ENCODE data around the gene SLC25A38. TPM values are rescaled to one million over a fixed set of nuclear protein-coding genes. Genes with fewer than 3 reads are reported as not detected.

Gene SLC25A38, protein sequence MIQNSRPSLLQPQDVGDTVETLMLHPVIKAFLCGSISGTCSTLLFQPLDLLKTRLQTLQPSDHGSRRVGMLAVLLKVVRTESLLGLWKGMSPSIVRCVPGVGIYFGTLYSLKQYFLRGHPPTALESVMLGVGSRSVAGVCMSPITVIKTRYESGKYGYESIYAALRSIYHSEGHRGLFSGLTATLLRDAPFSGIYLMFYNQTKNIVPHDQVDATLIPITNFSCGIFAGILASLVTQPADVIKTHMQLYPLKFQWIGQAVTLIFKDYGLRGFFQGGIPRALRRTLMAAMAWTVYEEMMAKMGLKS
- total RNA-seq: 10 to 100 TPM; 14.8 to 19.6 (median 15.7) TPM

DNA sequence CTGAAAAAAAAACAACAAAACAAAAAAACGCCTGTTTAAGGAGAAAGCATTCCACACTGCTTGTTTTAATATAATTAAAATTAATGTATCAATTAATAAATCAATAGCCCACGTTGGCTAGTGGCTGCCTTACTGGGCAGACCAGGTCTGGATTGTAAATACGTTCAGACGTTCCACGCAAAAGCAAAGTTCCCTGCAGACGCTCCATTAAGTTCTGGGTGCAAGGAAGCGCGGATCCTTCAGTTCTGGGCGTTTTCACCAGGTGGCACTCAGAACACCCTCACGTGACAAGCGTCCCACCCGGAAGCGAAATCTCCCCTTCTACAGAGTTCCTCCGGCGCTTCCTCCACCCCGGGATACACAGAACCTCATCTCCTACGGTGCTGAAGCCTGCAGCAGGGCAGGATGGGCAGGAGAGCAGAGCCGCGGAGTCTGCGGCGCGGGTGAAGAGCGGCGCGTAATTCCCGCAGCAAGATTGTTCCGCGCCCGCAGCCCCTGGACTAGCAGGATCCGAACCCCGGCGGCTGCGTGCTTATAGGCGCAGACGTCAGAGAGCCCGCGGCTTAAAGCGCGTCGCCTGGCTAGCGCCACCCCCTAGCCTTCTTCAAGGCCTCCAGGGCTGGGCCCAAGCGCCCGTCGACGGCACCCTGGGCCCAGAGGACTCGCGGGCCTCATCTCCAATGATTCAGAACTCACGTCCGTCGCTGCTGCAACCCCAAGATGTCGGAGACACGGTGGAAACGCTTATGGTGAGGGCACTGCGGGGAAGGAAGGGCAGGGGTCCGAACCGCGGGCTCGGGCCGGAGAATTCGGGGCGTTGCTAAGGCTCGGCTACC lies at the start of gene SLC25A38:
TSS of gene SLC25A38 (plus strand) at position 326 of the 836 bp plus-strand sequence. CDS start at position 681, 355 bp downstream.
- no peaks in the 10 kb centered on the region for H3K36me3 ChIP-seq
- H3K9me3 ChIP-seq: no peaks in the 10 kb centered on the region
- 1% methylated on average over 29 of the region's 62 CpGs for WGBS
- TF ChIP-seq POLR2A (IDR thresholded peaks at IDR 0.05) (peak in 1 of 2 donors; percentile 22), POLR2AphosphoS5 (IDR thresholded peaks at IDR 0.05) (no peak)
- TF ChIP-seq, protein P1, sequence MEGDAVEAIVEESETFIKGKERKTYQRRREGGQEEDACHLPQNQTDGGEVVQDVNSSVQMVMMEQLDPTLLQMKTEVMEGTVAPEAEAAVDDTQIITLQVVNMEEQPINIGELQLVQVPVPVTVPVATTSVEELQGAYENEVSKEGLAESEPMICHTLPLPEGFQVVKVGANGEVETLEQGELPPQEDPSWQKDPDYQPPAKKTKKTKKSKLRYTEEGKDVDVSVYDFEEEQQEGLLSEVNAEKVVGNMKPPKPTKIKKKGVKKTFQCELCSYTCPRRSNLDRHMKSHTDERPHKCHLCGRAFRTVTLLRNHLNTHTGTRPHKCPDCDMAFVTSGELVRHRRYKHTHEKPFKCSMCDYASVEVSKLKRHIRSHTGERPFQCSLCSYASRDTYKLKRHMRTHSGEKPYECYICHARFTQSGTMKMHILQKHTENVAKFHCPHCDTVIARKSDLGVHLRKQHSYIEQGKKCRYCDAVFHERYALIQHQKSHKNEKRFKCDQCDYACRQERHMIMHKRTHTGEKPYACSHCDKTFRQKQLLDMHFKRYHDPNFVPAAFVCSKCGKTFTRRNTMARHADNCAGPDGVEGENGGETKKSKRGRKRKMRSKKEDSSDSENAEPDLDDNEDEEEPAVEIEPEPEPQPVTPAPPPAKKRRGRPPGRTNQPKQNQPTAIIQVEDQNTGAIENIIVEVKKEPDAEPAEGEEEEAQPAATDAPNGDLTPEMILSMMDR (IDR thresholded peaks at IDR 0.05): peak in 1 of 2 donors; percentile 26
- DNase-seq (ENCODE audit: low spot score in 2 of 2): peak; percentile 83 to 85
- no peaks in the 10 kb centered on the region for H3K27me3 ChIP-seq
- peaks cover 22% of the 10 kb centered on the region for H3K4me1 ChIP-seq
- H3K4me3 ChIP-seq: peak within 1 kb of the TSS; percentile 88
- H3K27ac ChIP-seq: peak within 1 kb of the TSS; percentile 96

DNA sequence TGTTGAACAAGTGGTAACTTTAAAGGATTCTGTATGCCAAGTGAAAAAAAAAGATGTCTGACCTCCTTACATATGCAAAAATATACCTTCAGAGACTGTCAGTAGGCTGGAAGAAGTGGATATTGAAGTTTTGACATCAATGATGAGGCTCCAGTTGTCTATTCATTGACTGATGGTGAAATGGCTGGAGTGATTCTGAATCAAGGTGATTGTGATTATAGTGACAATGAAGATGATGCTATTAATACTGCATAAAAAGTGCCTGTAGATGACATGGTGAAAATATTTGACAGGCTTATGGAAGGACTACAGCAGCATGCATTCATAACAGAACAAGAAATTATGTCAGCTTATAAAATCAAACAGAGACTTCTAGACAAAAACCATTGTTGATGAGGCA lies 49.6 kb upstream of the SLC25A38 start:
- Histone ChIP-seq H3K4me1 (no peaks in the 10 kb centered on the region), H3K9me3 (no peaks in the 10 kb centered on the region), H3K36me3 (no peaks in the 10 kb centered on the region), H3K27me3 (no peaks in the 10 kb centered on the region), H3K4me3 (no peak overlapping the region), H3K27ac (no peak overlapping the region)
- DNase-seq (ENCODE audit: low spot score in 2 of 2): no peak
- TF ChIP-seq, protein P1 (IDR thresholded peaks at IDR 0.05): no peak
- TF ChIP-seq POLR2AphosphoS5 (IDR thresholded peaks at IDR 0.05) (no peak), EP300 (IDR thresholded peaks at IDR 0.05) (no peak), POLR2A (IDR thresholded peaks at IDR 0.05) (no peak)

DNA sequence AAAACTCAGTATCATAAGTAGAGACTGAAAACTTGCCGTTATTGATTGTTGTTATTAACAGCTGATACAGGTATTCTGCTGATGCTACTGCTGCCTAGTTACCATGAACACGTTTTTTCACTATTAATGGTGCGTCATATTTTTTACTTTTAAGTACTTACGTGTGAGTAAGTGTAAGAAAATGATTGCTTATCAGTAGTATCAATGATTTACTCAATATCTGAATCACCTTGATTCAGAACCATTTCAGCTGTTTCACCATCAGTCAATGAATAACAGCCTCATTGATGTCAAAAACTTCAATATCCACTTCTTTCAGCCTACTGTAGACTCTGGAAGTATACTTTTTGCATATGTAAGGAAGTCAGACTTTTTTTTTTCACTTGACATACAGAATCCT lies 49.0 kb upstream of the SLC25A38 start:
- Histone ChIP-seq H3K27me3 (no peaks in the 10 kb centered on the region), H3K4me1 (no peaks in the 10 kb centered on the region), H3K36me3 (no peaks in the 10 kb centered on the region), H3K9me3 (no peaks in the 10 kb centered on the region), H3K4me3 (no peak overlapping the region), H3K27ac (no peak overlapping the region)
- 83% methylated on average over 4 of the region's 4 CpGs for WGBS
- DNase-seq (ENCODE audit: low spot score in 2 of 2): no peak
- TF ChIP-seq EP300 (IDR thresholded peaks at IDR 0.05) (no peak), POLR2AphosphoS5 (IDR thresholded peaks at IDR 0.05) (no peak), POLR2A (IDR thresholded peaks at IDR 0.05) (no peak)
- TF ChIP-seq, protein P1 (IDR thresholded peaks at IDR 0.05): no peak

DNA sequence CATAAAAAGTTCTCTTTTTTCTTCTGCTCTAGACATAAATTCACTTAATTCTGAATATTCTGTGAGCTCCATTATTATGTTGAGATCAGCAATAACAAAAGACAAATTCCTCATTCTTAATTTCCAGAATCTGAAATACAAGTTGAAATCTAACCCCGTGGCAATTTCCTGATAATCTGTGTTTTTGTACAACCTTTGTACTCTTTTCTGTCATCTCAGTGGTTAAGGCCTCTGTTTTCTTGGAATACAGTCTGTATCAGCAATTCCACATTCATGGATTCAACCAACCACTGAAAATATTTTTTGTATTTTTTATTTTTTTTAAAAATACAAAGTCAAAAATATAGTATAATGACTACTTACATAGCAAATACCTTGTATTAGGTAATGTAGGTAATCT lies 45.0 kb upstream of the SLC25A38 start:
- TF ChIP-seq EP300 (IDR thresholded peaks at IDR 0.05) (no peak), POLR2A (IDR thresholded peaks at IDR 0.05) (no peak), POLR2AphosphoS5 (IDR thresholded peaks at IDR 0.05) (no peak)
- TF ChIP-seq, protein P1 (IDR thresholded peaks at IDR 0.05): no peak
- no peaks in the 10 kb centered on the region for H3K27me3 ChIP-seq

DNA sequence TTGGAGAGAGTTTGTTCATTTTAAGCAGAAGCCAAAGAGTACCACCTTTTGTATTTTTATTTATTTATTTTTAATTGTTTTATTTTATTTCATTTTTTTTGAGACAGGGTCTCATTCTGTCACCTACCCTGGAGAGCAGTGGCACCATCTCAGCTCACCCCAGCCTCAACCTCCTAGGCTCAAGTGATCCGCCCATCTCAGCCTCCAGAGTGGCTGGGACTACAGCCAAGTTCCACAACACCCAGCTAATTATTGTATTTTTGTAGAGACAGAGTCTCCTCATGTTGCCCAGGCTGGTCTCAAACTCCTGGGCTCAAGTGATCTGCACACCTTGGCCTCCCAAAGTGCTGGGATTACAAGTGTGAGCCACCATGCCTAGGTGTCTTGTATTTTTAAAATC lies 44.1 kb upstream of the SLC25A38 start:
- Histone ChIP-seq H3K4me1 (no peaks in the 10 kb centered on the region), H3K36me3 (no peaks in the 10 kb centered on the region), H3K9me3 (no peaks in the 10 kb centered on the region), H3K27me3 (no peaks in the 10 kb centered on the region), H3K27ac (no peak overlapping the region), H3K4me3 (no peak overlapping the region)
- DNase-seq (ENCODE audit: low spot score in 2 of 2): no peak
- TF ChIP-seq POLR2A (IDR thresholded peaks at IDR 0.05) (no peak), EP300 (IDR thresholded peaks at IDR 0.05) (no peak), POLR2AphosphoS5 (IDR thresholded peaks at IDR 0.05) (no peak)
- TF ChIP-seq, protein P1 (IDR thresholded peaks at IDR 0.05): no peak
- 96% methylated on average over 1 of the region's 1 CpG for WGBS

More for the DNA sequence above, 45.0 kb upstream of the SLC25A38 start:
- no peaks in the 10 kb centered on the region for H3K9me3 ChIP-seq
- no peak for DNase-seq (ENCODE audit: low spot score in 2 of 2)
- no peaks in the 10 kb centered on the region for H3K4me1 ChIP-seq
- no peak overlapping the region for H3K4me3 ChIP-seq
- H3K36me3 ChIP-seq: no peaks in the 10 kb centered on the region
- no peak overlapping the region for H3K27ac ChIP-seq
- WGBS: 89% methylated on average over 1 of the region's 1 CpG

Measured in suprapubic skin (tissue), 4 donors.